OCI-LY1 (cell line): ENCODE results near the gene ING3.

Experiments used
- H2AFZ ChIP-seq: fragments of 200-600 bp; sonication (generic), shearing (Covaris generic); 2 replicates; pipeline ENCODE4 v1.6.0; 2014; ENCODE audit warnings: antibody characterized with exemption, mild to moderate bottlenecking, low read length
- H3F3A ChIP-seq: fragments of 200-600 bp; sonication (generic), shearing (Covaris generic); 2 replicates; pipeline ENCODE4 v1.6.0; 2014; ENCODE audit warnings: mild to moderate bottlenecking, antibody characterized with exemption, low read length, moderate library complexity; ENCODE audit not compliant: insufficient read depth
- H3K27ac ChIP-seq: fragments of 200-600 bp; sonication (generic); 2 replicates; pipeline ENCODE4 v1.5.1; 2014; ENCODE audit warnings: low read length, mixed run types, mild to moderate bottlenecking, low read depth; ENCODE audit not compliant: poor library complexity, severe bottlenecking
- H3K27me3 ChIP-seq: fragments of 200-600 bp; sonication (generic); 2 replicates; pipeline ENCODE4 v1.6.0; 2014; ENCODE audit warnings: antibody characterized with exemption, mild to moderate bottlenecking, low read length, moderate library complexity; ENCODE audit not compliant: insufficient read depth
- H3K36me3 ChIP-seq: fragments of 200-600 bp; sonication (generic); 2 replicates; pipeline ENCODE4 v1.6.1; 2014; ENCODE audit warnings: mild to moderate bottlenecking, antibody characterized with exemption, low read length, moderate library complexity, mixed read lengths; ENCODE audit not compliant: insufficient read depth
- H3K4me1 ChIP-seq: fragments of 200-600 bp; sonication (generic); 2 replicates; pipeline ENCODE4 v1.5.1; 2014; ENCODE audit warnings: mild to moderate bottlenecking, low read length, moderate library complexity; ENCODE audit not compliant: insufficient read depth, severe bottlenecking
- H3K4me2 ChIP-seq: fragments of 200-600 bp; sonication (generic), shearing (Covaris generic); 2 replicates; pipeline ENCODE4 v1.6.1; 2014; ENCODE audit warnings: low read length
- H3K4me3 ChIP-seq: fragments of 200-600 bp; sonication (generic); 2 replicates; pipeline ENCODE4 v1.5.1; 2014; ENCODE audit warnings: low read length, low read depth, mild to moderate bottlenecking, mixed read lengths; ENCODE audit not compliant: poor library complexity, severe bottlenecking
- H3K79me2 ChIP-seq: fragments of 200-600 bp; shearing (Covaris generic); 2 replicates; pipeline ENCODE4 v1.6.1; 2016; ENCODE audit warnings: mixed run types, low read length, mixed read lengths; ENCODE audit not compliant: insufficient read depth
- H3K9ac ChIP-seq: fragments of 200-600 bp; sonication (generic), shearing (Covaris generic); 2 replicates; pipeline ENCODE4 v1.6.1; 2014; ENCODE audit warnings: mild to moderate bottlenecking, low read length, mixed read lengths
- H3K9me2 ChIP-seq: fragments of 200-600 bp; sonication (generic), shearing (Covaris generic); 2 replicates; pipeline ENCODE4 v1.6.1; 2014; ENCODE audit warnings: low read depth, mild to moderate bottlenecking, low read length, mixed read lengths
- H3K9me3 ChIP-seq: fragments of 200-600 bp; shearing (Covaris generic); 2 replicates; pipeline ENCODE4 v1.6.1; 2014; ENCODE audit warnings: low read length, mixed read lengths
- H4K20me1 ChIP-seq: fragments of 200-600 bp; sonication (generic), shearing (Covaris generic); 2 replicates; pipeline ENCODE4 v1.6.0; 2016; ENCODE audit warnings: mild to moderate bottlenecking, low read length; ENCODE audit not compliant: insufficient read depth
- CTCF ChIP-seq: fragments of 200-600 bp; sonication (generic), shearing (Covaris generic); IDR thresholded peaks from 2 replicates; pipeline ENCODE4 v1.5.1; 2017; ENCODE audit warnings: mild to moderate bottlenecking, antibody characterized with exemption, low read length, moderate library complexity, mixed read lengths
- EZH2 ChIP-seq: fragments of 200-600 bp; sonication (generic), shearing (Covaris generic); IDR thresholded peaks from 2 replicates; pipeline ENCODE4 v1.8.0; 2017; ENCODE audit warnings: borderline replicate concordance, mixed run types, mild to moderate bottlenecking, antibody characterized with exemption, low read length, moderate library complexity, mixed read lengths

Gene ING3

GRCh38 chr7:120988591-120989256, 38.1 kb downstream of the ING3 start, which contains the start of gene CPED1:
Gene CPED1 (plus strand): TSS chr7:120988711. CDS start chr7:120989622, 911 bp downstream.
- no peaks in the 10 kb centered on the region for H3K9me3 ChIP-seq
- H3K36me3 ChIP-seq: no peaks in the 10 kb centered on the region
- no peak for TF ChIP-seq EZH2
- no peak for TF ChIP-seq CTCF
- peak within 1 kb of the TSS; percentile 55 for H3K4me3 ChIP-seq
- peak within 1 kb of the TSS; percentile 27 for H3K9ac ChIP-seq
- no peak within 1 kb of the TSS for H3K27ac ChIP-seq
- no peaks in the 10 kb centered on the region for H3K9me2 ChIP-seq
- no peaks in the 10 kb centered on the region for H4K20me1 ChIP-seq
- peaks cover 22% of the 10 kb centered on the region for H3K4me1 ChIP-seq
- no peaks in the 10 kb centered on the region for H3F3A ChIP-seq
- H3K79me2 ChIP-seq: no peaks in the 10 kb centered on the region
- H2AFZ ChIP-seq: peak within 1 kb of the TSS; percentile 36; the same call in 1 of the 2 replicates
- H3K27me3 ChIP-seq: no peaks in the 10 kb centered on the region
- peak within 1 kb of the TSS; percentile 84 for H3K4me2 ChIP-seq

DNA sequence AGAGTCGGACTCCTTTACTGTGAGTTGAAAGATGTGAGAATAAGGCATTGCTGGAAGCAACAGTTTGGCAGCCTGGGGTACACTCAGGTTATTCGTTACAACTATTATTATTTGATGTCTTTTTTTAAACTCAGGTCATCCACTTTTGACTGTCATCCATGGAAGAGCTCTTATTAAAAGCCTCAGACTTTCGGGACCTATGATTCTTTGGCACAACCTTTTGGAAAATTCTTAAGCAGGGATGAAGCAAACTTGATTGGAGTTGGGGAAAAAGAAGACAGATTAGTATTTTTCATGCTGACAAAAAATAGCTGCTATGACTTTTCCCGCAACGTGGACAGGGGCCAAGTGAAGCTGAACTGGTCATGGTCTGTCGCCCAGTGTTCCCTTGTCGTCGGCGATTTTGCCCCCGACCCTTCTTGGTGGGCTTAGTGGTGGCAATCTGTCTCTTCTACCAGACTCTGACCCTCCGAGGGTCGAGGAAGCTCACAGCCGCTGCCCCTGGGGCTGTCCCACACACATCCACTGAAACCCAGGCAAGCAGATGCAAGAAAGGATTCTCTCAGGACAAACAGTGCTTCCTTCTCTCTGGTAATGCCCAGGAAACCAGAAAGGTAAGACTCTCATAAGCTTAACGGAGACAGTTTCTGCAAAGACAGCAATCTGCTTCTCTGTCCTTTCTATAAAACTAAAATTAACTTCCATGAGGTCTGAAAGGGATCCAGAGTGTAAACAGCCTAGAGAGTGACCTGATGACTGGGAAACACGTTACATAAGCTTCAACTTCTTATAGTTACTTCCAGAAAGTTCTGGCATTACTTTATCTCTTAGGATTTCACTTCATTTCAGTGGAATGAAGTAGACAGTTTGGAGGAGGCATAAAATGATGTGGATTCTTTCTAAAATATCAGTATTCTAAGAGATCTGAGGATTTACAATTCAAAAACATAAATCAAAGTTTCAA, 39.0 kb downstream of the ING3 start:
- Histone ChIP-seq H2AFZ (no peak overlapping the region), H3K27ac (no peak overlapping the region), H3K4me2 (peak overlapping the region; percentile 84), H3K4me3 (peak overlapping the region; percentile 55), H3K36me3 (no peaks in the 10 kb centered on the region), H3K79me2 (no peaks in the 10 kb centered on the region), H3K9me3 (no peaks in the 10 kb centered on the region), H3K4me1 (peaks cover 22% of the 10 kb centered on the region), H4K20me1 (no peaks in the 10 kb centered on the region), H3K9ac (no peak overlapping the region; the same call in 1 of the 2 replicates), H3K27me3 (no peaks in the 10 kb centered on the region), H3F3A (no peaks in the 10 kb centered on the region), H3K9me2 (no peaks in the 10 kb centered on the region)
- no peak for TF ChIP-seq EZH2
- TF ChIP-seq CTCF: no peak

DNA sequence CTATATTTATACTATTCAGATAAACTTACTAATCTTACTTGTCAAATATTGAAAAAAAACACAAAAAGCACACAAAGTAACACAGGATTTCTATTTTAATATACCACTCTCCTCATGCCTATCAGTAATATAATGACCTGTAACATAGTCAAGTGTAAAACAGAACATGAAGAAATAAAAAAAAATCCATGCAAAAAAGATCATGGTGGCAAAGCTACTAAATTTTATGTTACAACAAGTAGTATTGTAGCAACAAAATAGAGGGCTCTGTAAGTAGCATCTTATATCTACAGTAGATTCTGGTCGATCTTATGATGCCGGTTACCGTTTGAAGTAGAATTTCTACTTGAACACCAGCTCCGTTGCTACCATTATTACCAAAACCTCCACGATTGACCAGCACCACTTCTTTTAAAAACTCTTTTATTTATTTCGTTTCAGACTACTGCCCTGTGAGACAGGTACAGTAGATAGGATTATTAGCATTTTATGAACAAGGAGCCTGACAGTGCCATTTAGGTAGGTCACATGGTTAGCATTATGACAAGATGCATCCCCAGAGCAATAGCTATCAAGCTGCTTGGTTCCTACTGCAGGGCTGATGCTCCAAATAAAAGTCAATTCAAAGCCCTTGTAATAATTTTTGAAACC, 40.0 kb downstream of the ING3 start:
- Histone ChIP-seq H4K20me1 (no peaks in the 10 kb centered on the region), H3K9me3 (no peaks in the 10 kb centered on the region), H2AFZ (no peak overlapping the region), H3K4me2 (no peak overlapping the region), H3K36me3 (no peaks in the 10 kb centered on the region), H3F3A (no peaks in the 10 kb centered on the region), H3K27ac (no peak overlapping the region), H3K79me2 (no peaks in the 10 kb centered on the region), H3K9ac (no peak overlapping the region), H3K4me1 (peaks cover 24% of the 10 kb centered on the region), H3K27me3 (no peaks in the 10 kb centered on the region), H3K9me2 (no peaks in the 10 kb centered on the region), H3K4me3 (no peak overlapping the region)
- TF ChIP-seq CTCF (no peak), EZH2 (no peak)
